GM23338 (cell line): ENCODE measurements around the gene NEFH.

Source experiments
- CTCF ChIP-seq, 2 experiments: fragments of 200-600 bp in 1 of 2; sonication (generic) in 1 of 2; conservative IDR thresholded peaks; 2 replicates each; pipeline versions ENCODE4 v1.5.1 to v1.6.1; 2016 to 2017; ENCODE audit warnings: antibody characterized with exemption in 2 of 2, low read depth in 2 of 2, mild to moderate bottlenecking in 2 of 2, moderate library complexity in 1 of 2
- POLR2AphosphoS5 ChIP-seq: IDR thresholded peaks from 2 replicates; pipeline ENCODE4 v1.6.1; 2016; ENCODE audit warnings: antibody characterized with exemption, low read depth
- TF ChIP-seq, protein P1 (sequence below): IDR thresholded peaks from one replicate; pipeline ENCODE4 v1.6.1; 2018; ENCODE audit warnings: antibody characterized with exemption; ENCODE audit not compliant: unreplicated experiment

DNA sequence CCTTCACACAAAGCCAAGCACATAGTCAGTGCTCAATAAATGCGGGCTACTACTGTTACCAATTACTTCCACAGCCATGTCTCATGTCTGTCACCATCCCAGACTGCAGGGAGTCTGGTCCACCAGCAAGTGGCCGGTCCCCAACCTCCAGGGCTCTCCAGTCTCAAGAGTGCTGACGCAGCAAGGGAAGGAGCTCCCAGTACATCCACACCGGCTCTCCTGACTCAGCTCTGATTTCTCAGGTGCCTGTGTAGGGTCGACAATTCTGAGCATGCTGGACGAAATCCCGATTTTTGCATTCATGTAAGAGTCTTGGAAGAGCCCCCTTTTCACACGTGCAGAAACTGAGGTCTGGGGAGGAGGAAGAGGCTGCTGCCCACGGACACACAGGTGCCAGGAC, 10.3 kb upstream of the NEFH start:
- TF ChIP-seq POLR2AphosphoS5 (no peak), CTCF (conservative IDR thresholded peaks at IDR 0.05; ENCODE audit: low read depth in 2 of 2) (no peak)
- TF ChIP-seq, protein P1, sequence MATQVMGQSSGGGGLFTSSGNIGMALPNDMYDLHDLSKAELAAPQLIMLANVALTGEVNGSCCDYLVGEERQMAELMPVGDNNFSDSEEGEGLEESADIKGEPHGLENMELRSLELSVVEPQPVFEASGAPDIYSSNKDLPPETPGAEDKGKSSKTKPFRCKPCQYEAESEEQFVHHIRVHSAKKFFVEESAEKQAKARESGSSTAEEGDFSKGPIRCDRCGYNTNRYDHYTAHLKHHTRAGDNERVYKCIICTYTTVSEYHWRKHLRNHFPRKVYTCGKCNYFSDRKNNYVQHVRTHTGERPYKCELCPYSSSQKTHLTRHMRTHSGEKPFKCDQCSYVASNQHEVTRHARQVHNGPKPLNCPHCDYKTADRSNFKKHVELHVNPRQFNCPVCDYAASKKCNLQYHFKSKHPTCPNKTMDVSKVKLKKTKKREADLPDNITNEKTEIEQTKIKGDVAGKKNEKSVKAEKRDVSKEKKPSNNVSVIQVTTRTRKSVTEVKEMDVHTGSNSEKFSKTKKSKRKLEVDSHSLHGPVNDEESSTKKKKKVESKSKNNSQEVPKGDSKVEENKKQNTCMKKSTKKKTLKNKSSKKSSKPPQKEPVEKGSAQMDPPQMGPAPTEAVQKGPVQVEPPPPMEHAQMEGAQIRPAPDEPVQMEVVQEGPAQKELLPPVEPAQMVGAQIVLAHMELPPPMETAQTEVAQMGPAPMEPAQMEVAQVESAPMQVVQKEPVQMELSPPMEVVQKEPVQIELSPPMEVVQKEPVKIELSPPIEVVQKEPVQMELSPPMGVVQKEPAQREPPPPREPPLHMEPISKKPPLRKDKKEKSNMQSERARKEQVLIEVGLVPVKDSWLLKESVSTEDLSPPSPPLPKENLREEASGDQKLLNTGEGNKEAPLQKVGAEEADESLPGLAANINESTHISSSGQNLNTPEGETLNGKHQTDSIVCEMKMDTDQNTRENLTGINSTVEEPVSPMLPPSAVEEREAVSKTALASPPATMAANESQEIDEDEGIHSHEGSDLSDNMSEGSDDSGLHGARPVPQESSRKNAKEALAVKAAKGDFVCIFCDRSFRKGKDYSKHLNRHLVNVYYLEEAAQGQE = no peak
